ENCODE results near the gene IGSF9B.
A peak's percentile ranks its signal among the peaks of the same experiment; 100 is the strongest.

Gene IGSF9B

GRCh38 chr11:133952199-133953190 is 4.3 kb downstream of the IGSF9B start:
- DNase-seq, result no peak

GRCh38 chr11:133951327-133952198 is 5.2 kb downstream of the IGSF9B start:
- no peak for DNase-seq

- no peak for DNase-seq
These were observed 5.9 kb downstream of the IGSF9B start for GRCh38 chr11:133950874-133951326.

GRCh38 chr11:133950421-133950820 is 6.3 kb downstream of the IGSF9B start:
- no peak for DNase-seq

- DNase-seq, result no peak
These were observed 7.6 kb downstream of the IGSF9B start for GRCh38 chr11:133949129-133949528.

- DNase-seq, result no peak
These were observed 8.1 kb downstream of the IGSF9B start for GRCh38 chr11:133948711-133949110.

GRCh38 chr11:133947321-133947756 is 9.4 kb downstream of the IGSF9B start:
- peak; percentile 47 for DNase-seq

GRCh38 chr11:133946541-133947318 is 10.0 kb downstream of the IGSF9B start:
- no peak for DNase-seq

- DNase-seq, result no peak
These were observed 10.7 kb downstream of the IGSF9B start for GRCh38 chr11:133946051-133946450.

GRCh38 chr11:133945087-133945974 is 11.4 kb downstream of the IGSF9B start:
- DNase-seq, result peak; percentile 72

GRCh38 chr11:133943950-133944698 is 12.6 kb downstream of the IGSF9B start:
- DNase-seq, result no peak

GRCh38 chr11:133942577-133942976 is 14.2 kb downstream of the IGSF9B start:
- no peak for DNase-seq

- DNase-seq, result no peak
These were observed 15.2 kb downstream of the IGSF9B start for GRCh38 chr11:133941546-133941945.

GRCh38 chr11:133940034-133940433 is 16.7 kb downstream of the IGSF9B start:
- no peak for DNase-seq

GRCh38 chr11:133939558-133939957 is 17.2 kb downstream of the IGSF9B start:
- DNase-seq, result no peak

GRCh38 chr11:133938166-133938565 is 18.6 kb downstream of the IGSF9B start:
- no peak for DNase-seq

GRCh38 chr11:133937468-133937867 is 19.3 kb downstream of the IGSF9B start:
- DNase-seq, result no peak

- no peak for DNase-seq
These were observed 19.8 kb downstream of the IGSF9B start for GRCh38 chr11:133937015-133937414.

- DNase-seq, result no peak
These were observed 20.2 kb downstream of the IGSF9B start for GRCh38 chr11:133936592-133936991.

GRCh38 chr11:133936136-133936535 is 20.6 kb downstream of the IGSF9B start:
- DNase-seq, result no peak

GRCh38 chr11:133935551-133935910 is 21.2 kb downstream of the IGSF9B start:
- DNase-seq, result no peak
